Measurements from ENCODE around the gene FERMT2.
"Not testable (repeated sequence)": the region's sequence is repeated elsewhere in the genome, so short reads cannot be mapped to it uniquely, and the experiment has no call there.

The FERMT2 gene

GRCh38 chr14:52937869-52938268 is 13.0 kb downstream of the FERMT2 start:
- DNase-seq = no peak

DNA sequence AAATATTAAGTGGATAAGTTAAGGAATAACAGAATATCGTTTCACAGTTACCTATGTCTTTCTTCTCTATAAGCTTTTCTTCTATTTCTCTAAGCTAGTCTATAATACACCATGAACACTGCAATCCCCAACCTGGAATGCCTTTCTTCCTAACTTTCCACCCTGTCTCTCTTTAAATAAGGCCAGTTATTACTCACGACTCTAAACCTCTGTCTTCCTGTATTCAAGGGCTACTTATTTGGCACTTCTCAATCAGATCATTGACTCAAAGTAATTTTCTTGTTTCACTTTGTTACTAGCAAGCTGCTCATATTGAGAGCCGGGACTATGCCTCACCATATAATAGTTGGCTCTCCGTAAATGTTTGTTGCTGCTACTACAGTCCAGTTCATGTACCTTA is 13.5 kb downstream of the FERMT2 start:
- DNase-seq = no peak

- DNase-seq = no peak
Measured at GRCh38 chr14:52936437-52936836, 14.4 kb downstream of the FERMT2 start.

DNA sequence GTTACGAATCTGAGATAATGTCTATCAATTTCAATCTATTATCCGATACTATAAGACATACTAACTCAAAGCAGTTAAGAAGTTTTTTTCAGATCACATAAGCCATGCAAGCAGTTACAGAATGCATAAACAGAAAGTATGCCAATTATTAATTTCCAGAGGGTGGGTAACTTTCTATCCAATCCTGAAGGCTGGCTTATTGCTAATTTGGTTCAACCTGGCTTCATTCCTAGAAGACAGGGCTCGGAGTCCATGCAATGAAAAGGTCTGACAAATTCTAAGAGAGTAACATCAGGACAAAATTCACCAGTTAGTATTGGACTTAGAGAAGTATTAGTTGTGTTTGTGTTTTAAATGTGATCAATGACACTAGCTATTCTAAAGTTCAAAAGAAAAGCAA is 15.0 kb downstream of the FERMT2 start:
- DNase-seq = no peak

GRCh38 chr14:52934762-52935161 is 16.1 kb downstream of the FERMT2 start:
- no peak for DNase-seq

GRCh38 chr14:52929192-52929807 is 21.6 kb downstream of the FERMT2 start:
- DNase-seq = no peak

GRCh38 chr14:52926953-52927352 is 23.9 kb downstream of the FERMT2 start:
- no peak for DNase-seq

DNA sequence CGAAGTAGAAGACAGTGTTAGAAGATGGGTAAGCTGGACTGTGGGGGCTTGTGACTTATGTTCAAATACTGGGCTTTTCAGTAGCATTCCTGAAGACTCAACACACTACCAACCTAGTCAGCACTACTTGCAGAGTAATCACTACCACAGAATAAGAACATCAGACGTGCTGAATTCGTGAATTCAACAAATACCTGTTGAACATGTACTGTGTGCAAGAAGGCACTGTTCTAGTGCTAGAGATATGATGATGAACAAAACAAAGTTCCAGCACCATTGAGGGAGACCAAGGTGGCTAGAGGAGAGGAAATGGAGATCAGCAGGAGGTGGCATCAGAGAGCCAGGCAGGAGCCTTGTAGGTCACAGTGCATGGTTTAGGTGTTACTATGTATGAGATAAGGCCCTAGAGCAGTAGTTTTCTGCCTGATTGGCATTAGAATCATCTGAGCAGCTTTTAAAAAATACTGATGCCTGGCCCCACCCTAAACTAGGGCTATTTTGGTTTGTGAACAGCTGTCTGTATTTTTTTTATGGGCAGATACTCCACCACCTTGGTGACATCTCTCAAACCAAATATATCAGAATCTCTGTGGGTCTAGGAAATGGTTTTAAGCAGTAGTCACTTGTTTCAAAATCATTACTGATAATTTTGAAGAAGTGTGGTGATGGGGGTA is 26.8 kb downstream of the FERMT2 start:
- DNase-seq = no peak

DNA sequence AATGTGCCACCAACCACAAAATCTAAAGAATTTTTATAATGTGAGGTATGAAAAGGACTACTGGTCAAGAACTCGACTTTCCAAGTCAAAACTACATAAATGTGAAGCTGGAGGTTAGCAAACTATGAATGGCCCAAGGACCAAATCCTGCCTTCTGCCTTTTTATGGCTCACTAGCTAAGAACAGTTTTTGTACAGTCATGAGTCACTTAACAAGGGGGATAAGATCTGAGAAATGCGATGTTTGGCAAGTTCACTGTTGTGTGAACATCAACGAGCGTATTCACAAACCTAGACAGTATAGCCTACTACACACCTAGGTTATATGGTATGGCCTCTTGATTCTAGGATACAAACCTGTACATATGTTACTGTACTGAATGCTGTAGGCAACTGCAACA is 28.2 kb downstream of the FERMT2 start:
- no peak for DNase-seq

DNA sequence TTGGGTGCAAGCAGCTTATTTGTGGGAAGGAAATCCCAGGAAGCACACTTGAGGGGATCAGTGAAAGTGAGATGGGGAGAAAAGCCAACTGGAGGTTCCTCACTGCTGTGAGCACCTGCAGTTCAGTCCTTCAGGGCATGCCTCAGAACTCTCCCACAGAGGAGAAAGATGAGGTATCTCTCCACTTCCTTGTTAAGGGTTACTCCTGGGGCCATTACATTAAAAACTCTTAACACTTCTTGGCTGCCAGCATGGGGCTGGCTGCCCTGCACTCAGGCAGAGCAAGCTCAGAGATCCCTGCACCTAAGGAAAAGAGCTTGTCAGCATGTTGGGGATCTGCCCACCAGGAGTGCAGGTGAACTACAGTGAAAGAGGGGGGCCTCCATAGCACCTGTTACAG is 28.8 kb downstream of the FERMT2 start:
- DNase-seq = no peak

- DNase-seq = not testable (repeated sequence)
Measured at GRCh38 chr14:52920411-52920810, 30.4 kb downstream of the FERMT2 start.

- DNase-seq = no peak
Measured at GRCh38 chr14:52919971-52920370, 30.9 kb downstream of the FERMT2 start.

DNA sequence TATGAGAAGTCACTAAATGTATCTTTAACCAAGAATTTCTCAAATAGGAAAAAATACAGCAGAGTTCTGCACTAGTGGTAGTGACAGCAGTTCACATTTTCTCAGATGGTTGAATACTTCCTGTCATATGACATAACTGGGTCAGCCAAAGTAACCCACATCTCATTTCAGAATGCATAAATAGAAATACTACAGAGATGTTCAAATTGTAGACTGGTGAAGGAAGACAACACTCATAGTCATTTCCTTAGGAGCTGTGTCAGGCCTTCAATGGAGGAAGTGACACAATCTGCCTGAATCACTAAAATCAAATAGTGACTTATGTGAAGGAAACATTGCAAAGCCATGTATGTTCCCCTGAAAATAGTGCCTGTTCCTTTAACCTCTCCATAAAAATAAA is 32.4 kb downstream of the FERMT2 start:
- DNase-seq = peak; percentile 78

GRCh38 chr14:52917735-52918134 is 33.1 kb downstream of the FERMT2 start:
- peak; percentile 4 for DNase-seq

GRCh38 chr14:52914295-52914694 is 36.6 kb downstream of the FERMT2 start:
- no peak for DNase-seq

- DNase-seq = no peak
Measured at GRCh38 chr14:52913271-52913670, 37.6 kb downstream of the FERMT2 start.

GRCh38 chr14:52911904-52912303 is 38.9 kb downstream of the FERMT2 start:
- DNase-seq = no peak

DNA sequence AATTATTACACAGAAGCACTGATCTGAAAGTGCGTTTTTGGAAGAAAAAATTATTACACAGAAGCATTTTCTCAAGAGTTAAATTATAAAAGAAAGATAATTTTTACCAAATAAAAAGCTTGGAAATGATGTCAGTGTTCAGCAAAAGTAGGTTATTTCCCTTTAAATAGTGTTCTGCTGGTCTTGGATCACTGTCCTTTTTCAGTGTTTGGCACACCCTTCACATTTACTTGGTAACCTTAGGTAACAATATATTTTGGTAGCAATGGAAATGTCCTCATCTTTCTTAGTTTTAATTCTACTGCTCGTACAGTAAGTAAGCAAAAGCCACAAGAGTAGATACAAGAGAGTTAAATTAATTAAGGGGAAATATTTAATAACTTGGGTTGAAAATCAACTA is 40.3 kb downstream of the FERMT2 start:
- DNase-seq = no peak

DNA sequence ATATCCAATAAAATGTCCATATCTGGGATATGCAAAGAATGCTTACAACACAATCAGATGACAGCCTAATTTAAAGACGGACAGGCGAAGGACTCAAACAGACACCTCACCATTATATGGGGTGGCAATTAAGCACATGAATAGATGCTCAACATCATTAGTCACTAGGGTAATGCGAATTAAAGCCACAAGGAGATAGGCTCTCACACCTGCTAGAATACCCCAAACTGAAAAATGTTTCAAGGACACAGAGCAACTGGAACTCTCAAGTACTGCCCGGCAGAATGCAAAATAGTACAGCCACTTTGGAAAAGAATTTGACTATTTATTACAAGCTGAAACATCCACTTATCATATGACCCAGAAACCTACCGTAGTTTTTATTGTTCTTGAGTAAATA is 42.9 kb downstream of the FERMT2 start:
- DNase-seq = no peak

GRCh38 chr14:52906141-52906601 is 44.7 kb downstream of the FERMT2 start:
- DNase-seq = no peak

DNA sequence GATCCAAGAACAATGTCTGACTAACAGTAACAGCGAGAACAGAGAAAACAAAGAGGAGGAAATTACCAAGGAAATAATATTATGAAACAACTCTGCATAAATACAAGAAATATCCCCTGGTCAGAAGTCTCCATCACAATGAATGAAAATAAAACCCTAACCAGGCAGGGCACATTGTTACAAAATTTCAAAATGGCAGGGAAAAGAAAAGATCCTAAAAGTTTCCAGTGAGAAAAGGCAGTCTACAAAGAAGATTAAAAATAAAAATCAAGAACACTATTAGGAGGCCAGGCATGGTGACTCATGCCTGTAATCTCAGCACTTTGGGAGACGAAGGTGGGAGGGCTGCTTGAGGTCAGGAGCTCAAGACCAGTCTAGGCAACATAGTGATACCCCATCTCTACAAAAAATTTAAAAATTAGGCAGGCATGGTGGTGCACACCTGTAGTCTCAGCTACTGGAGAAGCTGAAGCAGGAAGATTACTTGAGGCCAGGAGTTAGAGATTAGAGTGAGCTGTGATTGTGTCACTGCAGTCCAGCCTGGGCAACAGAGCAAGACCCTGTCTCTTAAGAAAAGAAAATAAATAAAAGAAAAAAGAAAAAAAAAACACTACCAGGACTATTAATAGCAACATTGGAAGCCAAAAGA is 47.8 kb downstream of the FERMT2 start:
- DNase-seq = no peak

- DNase-seq = no peak
Measured at GRCh38 chr14:52901357-52901980, 49.4 kb downstream of the FERMT2 start.

DNA sequence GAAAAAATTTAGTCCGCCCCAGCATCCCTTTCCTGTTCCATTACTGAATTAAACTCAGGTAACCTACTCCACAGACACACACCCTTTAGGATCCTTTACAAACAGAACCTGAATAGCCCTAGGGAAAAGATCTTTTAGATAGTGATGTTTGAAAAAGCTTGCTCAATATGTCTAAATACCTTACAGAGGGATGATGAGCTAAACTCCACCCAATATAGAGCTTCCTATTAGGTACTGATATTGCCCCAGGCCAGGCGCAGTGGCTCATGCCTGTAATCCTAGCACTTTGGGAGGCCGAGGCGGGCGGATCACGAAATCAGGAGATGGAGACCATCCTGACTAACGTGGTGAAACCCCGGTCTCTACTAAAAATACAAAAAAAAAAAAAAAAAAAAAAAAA is 50.1 kb downstream of the FERMT2 start:
- DNase-seq = no peak

DNA sequence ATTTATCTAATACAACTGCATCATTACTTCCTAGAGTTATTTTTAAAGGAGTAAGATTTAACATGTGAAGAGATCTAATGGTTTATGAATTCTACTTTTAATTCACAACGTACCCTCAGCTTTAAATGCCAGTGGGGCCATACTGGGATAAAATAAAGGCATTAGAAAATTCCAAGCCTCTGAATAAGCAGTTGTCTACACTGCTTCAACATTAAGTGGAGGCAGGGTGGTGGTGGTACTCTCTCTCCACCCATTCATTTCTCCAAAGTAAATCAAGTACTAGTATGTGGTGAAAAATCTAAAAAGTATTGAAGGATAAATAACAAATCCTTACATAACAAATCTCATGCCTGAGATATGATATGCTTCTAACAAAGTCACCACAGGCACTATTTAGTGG is 52.4 kb downstream of the FERMT2 start:
- DNase-seq = no peak
